Measurements from ENCODE around the gene MARCHF2.

DNA sequence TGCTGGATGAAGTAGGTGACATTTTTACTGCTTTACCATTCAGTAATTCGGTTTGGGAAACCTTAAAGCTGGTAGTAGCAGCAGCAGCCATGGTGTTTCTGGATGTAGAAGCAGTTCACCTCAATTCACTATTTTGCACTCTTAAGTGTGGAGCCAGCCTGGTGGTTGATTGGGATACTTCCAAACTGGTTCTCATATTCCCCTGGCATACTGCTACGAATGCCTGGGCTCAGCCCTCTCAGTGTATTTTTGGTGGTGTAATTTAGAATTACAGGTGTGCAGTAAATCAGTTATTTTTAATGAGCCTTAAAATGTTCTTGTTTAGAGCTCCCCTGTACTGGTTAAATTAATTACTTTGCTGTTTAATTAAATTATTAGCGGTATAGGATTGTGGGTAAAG is 44.1 kb downstream of the MARCHF2 start:
- TF ChIP-seq POLR2A (conservative IDR thresholded peaks at IDR 0.05) (no peak), RBM34 (IDR thresholded peaks at IDR 0.05; ENCODE audit: borderline replicate concordance, insufficient read depth, low read length) (no peak), KAT8 (IDR thresholded peaks at IDR 0.05; ENCODE audit: low read depth) (no peak), ZNF239 (CRISPR knock-in tag; IDR thresholded peaks at IDR 0.05) (no peak), EZH2 (IDR thresholded peaks at IDR 0.05; ENCODE audit: borderline replicate concordance, low read depth, low read length) (no peak), PPARD (CRISPR knock-in tag; IDR thresholded peaks at IDR 0.05) (no peak), ELF1 (tag; IDR thresholded peaks at IDR 0.05) (no peak), CBX5 (IDR thresholded peaks at IDR 0.05; ENCODE audit: borderline replicate concordance, low read depth) (no peak), POLR2AphosphoS2 (IDR thresholded peaks at IDR 0.05; ENCODE audit: low read length) (no peak), CBX2 (IDR thresholded peaks at IDR 0.05; ENCODE audit: insufficient read depth, low read length, poor library complexity, severe bottlenecking) (no peak), RAD21 (CRISPR knock-in tag; conservative IDR thresholded peaks at IDR 0.05 in 1 of 2, IDR thresholded peaks at IDR 0.05 in 1 of 2) (no peak)
- TF ChIP-seq, protein P1, sequence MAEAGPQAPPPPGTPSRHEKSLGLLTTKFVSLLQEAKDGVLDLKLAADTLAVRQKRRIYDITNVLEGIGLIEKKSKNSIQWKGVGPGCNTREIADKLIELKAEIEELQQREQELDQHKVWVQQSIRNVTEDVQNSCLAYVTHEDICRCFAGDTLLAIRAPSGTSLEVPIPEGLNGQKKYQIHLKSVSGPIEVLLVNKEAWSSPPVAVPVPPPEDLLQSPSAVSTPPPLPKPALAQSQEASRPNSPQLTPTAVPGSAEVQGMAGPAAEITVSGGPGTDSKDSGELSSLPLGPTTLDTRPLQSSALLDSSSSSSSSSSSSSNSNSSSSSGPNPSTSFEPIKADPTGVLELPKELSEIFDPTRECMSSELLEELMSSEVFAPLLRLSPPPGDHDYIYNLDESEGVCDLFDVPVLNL (CRISPR knock-in tag; IDR thresholded peaks at IDR 0.05; ENCODE audit: low read depth), result no peak
